H1 (cell line): Measurements from ENCODE around the gene KCTD2. TPM values are rescaled to one million over a fixed set of nuclear protein-coding genes. Genes with fewer than 3 reads are reported as not detected.

ENCODE experiments used
- CTCF ChIA-PET: fragments of 300-600 bp; sonication (Branson Sonifier 250); formaldehyde crosslinking; loops from one replicate; lab custom pipeline; 2021; ENCODE audit not compliant: partially characterized antibody; lab: Charles Lee
- POLR2A ChIA-PET: fragments of 300-600 bp; sonication (Branson Sonifier 250); formaldehyde crosslinking; loops from one replicate; lab custom pipeline; 2021; ENCODE audit warnings: inconsistent platforms; ENCODE audit not compliant: partially characterized antibody; lab: Charles Lee
- DNase-seq, 2 experiments: peaks; one replicate each; pipeline versions ENCODE4 v3.0.0 to v3.0.0-alpha.2; 2010 to 2022; ENCODE audit warnings: low spot score in 2 of 2, low read depth in 1 of 2, mixed read lengths in 1 of 2
- FAIRE-seq: peaks from 2 replicates; lab custom pipeline; 2011; peaks lifted over from hg19 to GRCh38; lab: Jason Lieb, UNC
- H2AFZ ChIP-seq: 2 replicates; pipeline ENCODE4 v1.8.1; 2012; ENCODE audit warnings: low read length, inconsistent platforms
- H2AK5ac ChIP-seq: 2 replicates; pipeline ENCODE4 v1.6.1; 2013; ENCODE audit warnings: low read depth, low read length
- H2BK120ac ChIP-seq: replicated peaks from 2 replicates; pipeline ENCODE3; 2013; ENCODE audit warnings: low read depth, low read length, inconsistent platforms
- H2BK12ac ChIP-seq: 2 replicates; pipeline ENCODE4 v1.6.1; 2013; ENCODE audit warnings: low read depth, low read length
- H2BK15ac ChIP-seq: 2 replicates; pipeline ENCODE4 v1.6.1; 2013; ENCODE audit warnings: low read length
- H2BK20ac ChIP-seq: 2 replicates; pipeline ENCODE4 v1.6.1; 2013; ENCODE audit warnings: low read length
- H2BK5ac ChIP-seq: 2 replicates; pipeline ENCODE4 v1.6.1; 2013; ENCODE audit warnings: low read depth, low read length
- H3K14ac ChIP-seq: 2 replicates; pipeline ENCODE4 v1.6.1; 2013; ENCODE audit warnings: inconsistent platforms; ENCODE audit not compliant: insufficient read length
- H3K18ac ChIP-seq: 2 replicates; pipeline ENCODE4 v1.6.1; 2013; ENCODE audit warnings: low read length; ENCODE audit errors: extremely low read depth
- H3K23ac ChIP-seq: 2 replicates; pipeline ENCODE4 v1.6.1; 2013; ENCODE audit warnings: inconsistent platforms; ENCODE audit not compliant: insufficient read length
- H3K23me2 ChIP-seq: 2 replicates; pipeline ENCODE4 v1.6.1; 2013; ENCODE audit warnings: low read depth, low read length
- H3K27ac ChIP-seq: 2 replicates; pipeline ENCODE4 v1.6.1; 2011; ENCODE audit warnings: low read depth, low read length, inconsistent platforms
- H3K27me3 ChIP-seq, 4 experiments: replicated peaks in 1 of 4; 1 replicate in 1 of 4; 2 replicates in 3 of 4; pipeline versions ENCODE4 v1.6.1 to v1.8.1; 2011 to 2013; ENCODE audit warnings: low read length in 3 of 4, mild to moderate bottlenecking in 3 of 4, inconsistent platforms in 2 of 4, mixed read lengths in 2 of 4, moderate library complexity in 1 of 4; ENCODE audit not compliant: control insufficient read depth in 3 of 4, insufficient read depth in 3 of 4; ENCODE audit errors: extremely low read depth in 1 of 4
- H3K36me3 ChIP-seq, 4 experiments: 2 replicates each; pipeline versions ENCODE4 v1.6.1 to v1.8.1; 2011 to 2013; ENCODE audit warnings: mild to moderate bottlenecking in 4 of 4, low read length in 3 of 4, moderate library complexity in 2 of 4, control low read depth in 1 of 4, inconsistent platforms in 1 of 4; ENCODE audit not compliant: insufficient read depth in 4 of 4, control insufficient read depth in 2 of 4
- H3K4ac ChIP-seq: replicated peaks from 2 replicates; pipeline ENCODE3; 2013; ENCODE audit warnings: low read length, low read depth, mixed read lengths, inconsistent platforms; ENCODE audit not compliant: insufficient read length
- H3K4me1 ChIP-seq, 4 experiments: replicated peaks in 1 of 4; 1 replicate in 1 of 4; 2 replicates in 3 of 4; pipeline versions ENCODE4 v1.6.1 to v1.8.1; 2011 to 2013; ENCODE audit warnings: low read length in 3 of 4, inconsistent platforms in 2 of 4, mixed read lengths in 1 of 4; ENCODE audit not compliant: insufficient read depth in 4 of 4, control insufficient read depth in 3 of 4
- H3K4me2 ChIP-seq, 2 experiments: 2 replicates each; pipeline versions ENCODE4 v1.6.1 to v1.8.1; 2011 to 2013; ENCODE audit warnings: low read depth in 2 of 2, low read length in 2 of 2, control low read depth in 1 of 2, inconsistent platforms in 1 of 2, mild to moderate bottlenecking in 1 of 2; ENCODE audit not compliant: insufficient read depth in 1 of 2
- H3K4me3 ChIP-seq, 4 experiments: fragments of 200-600, 300-600 bp in 1 of 4; sonication (generic), shearing (Covaris generic), sonication (Bioruptor Twin) in 1 of 4; 2 replicates each; pipeline versions ENCODE4 v1.5.1 to v1.8.1; 2011 to 2016; ENCODE audit warnings: low read length in 4 of 4, low read depth in 3 of 4, control low read depth in 2 of 4, inconsistent platforms in 2 of 4, mild to moderate bottlenecking in 2 of 4, mixed read lengths in 1 of 4, moderate library complexity in 1 of 4; ENCODE audit not compliant: insufficient read depth in 2 of 4; ENCODE audit errors: extremely low read depth in 1 of 4
- H3K56ac ChIP-seq: replicated peaks from 2 replicates; pipeline ENCODE3; 2013; ENCODE audit warnings: low read depth, mild to moderate bottlenecking, mixed read lengths, low read length, inconsistent platforms; ENCODE audit not compliant: insufficient read length
- H3K79me1 ChIP-seq: 2 replicates; pipeline ENCODE4 v1.6.1; 2013; ENCODE audit warnings: low read depth, low read length, control low read depth
- H3K79me2 ChIP-seq, 2 experiments: 2 replicates each; pipeline versions ENCODE4 v1.6.1 to v1.8.1; 2012 to 2013; ENCODE audit warnings: low read length in 2 of 2, mild to moderate bottlenecking in 2 of 2, inconsistent platforms in 1 of 2; ENCODE audit not compliant: insufficient read depth in 2 of 2, control insufficient read depth in 1 of 2
- H3K9ac ChIP-seq, 4 experiments: replicated peaks in 1 of 4; 1 replicate in 1 of 4; 2 replicates in 3 of 4; pipeline versions ENCODE4 v1.6.1 to v1.8.1; 2011 to 2013; ENCODE audit warnings: low read depth in 3 of 4, low read length in 3 of 4, control low read depth in 2 of 4, mild to moderate bottlenecking in 2 of 4, moderate library complexity in 2 of 4, inconsistent platforms in 1 of 4; ENCODE audit errors: extremely low read depth in 1 of 4
- H3K9me3 ChIP-seq, 2 experiments: 2 replicates each; pipeline versions ENCODE4 v1.6.1 to v1.8.1; 2012 to 2013; ENCODE audit warnings: mild to moderate bottlenecking in 2 of 2, moderate library complexity in 2 of 2, control low read depth in 1 of 2, inconsistent platforms in 1 of 2, low read depth in 1 of 2, low read length in 1 of 2, mixed read lengths in 1 of 2; ENCODE audit not compliant: insufficient read depth in 2 of 2
- H4K20me1 ChIP-seq, 2 experiments: replicated peaks in 1 of 2; 2 replicates each; pipeline versions ENCODE3 to v1.8.1; 2011 to 2013; ENCODE audit warnings: inconsistent platforms in 2 of 2, low read length in 2 of 2, mild to moderate bottlenecking in 1 of 2; ENCODE audit not compliant: insufficient read depth in 2 of 2, control insufficient read depth in 1 of 2
- H4K5ac ChIP-seq: 2 replicates; pipeline ENCODE4 v1.6.1; 2013; ENCODE audit warnings: low read length, low read depth, mixed read lengths, inconsistent platforms; ENCODE audit not compliant: insufficient read length
- H4K8ac ChIP-seq: 2 replicates; pipeline ENCODE4 v1.8.0; 2013; ENCODE audit warnings: mild to moderate bottlenecking, moderate library complexity, low read length, inconsistent platforms; ENCODE audit not compliant: insufficient read depth; ENCODE audit errors: extremely low read depth
- H4K91ac ChIP-seq: replicated peaks from 2 replicates; pipeline ENCODE3; 2013; ENCODE audit warnings: low read length, mixed read lengths, inconsistent platforms; ENCODE audit not compliant: insufficient read length
- ASH2L ChIP-seq: fragments of 200-600, 300-600 bp; sonication (generic); IDR thresholded peaks from one replicate; pipeline ENCODE4 v1.7.1; 2017; ENCODE audit warnings: low read length
- BRCA1 ChIP-seq: IDR thresholded peaks from 2 replicates; pipeline ENCODE4 v1.6.1; 2012; ENCODE audit warnings: low read depth, low read length, improper control_type of control experiment
- KDM1A ChIP-seq: fragments of 200-600, 300-600 bp; sonication (generic); IDR thresholded peaks from 2 replicates; pipeline ENCODE4 v1.7.1; 2016; ENCODE audit warnings: mild to moderate bottlenecking, low read length, borderline replicate concordance
- MAFK ChIP-seq: IDR thresholded peaks from 2 replicates; pipeline ENCODE4 v1.6.1; 2012; ENCODE audit warnings: low read depth, mild to moderate bottlenecking, improper control_type of control experiment, low read length
- NRF1 ChIP-seq: IDR thresholded peaks from 2 replicates; pipeline ENCODE4 v1.6.1; 2011; ENCODE audit warnings: mild to moderate bottlenecking, low read depth, low read length, improper control_type of control experiment
- RNF2 ChIP-seq: fragments of 200-900, 300-1000 bp; sonication (generic); IDR thresholded peaks from 2 replicates; pipeline ENCODE4 v1.7.1; 2016; ENCODE audit warnings: borderline replicate concordance, low read depth, mild to moderate bottlenecking, antibody characterized with exemption, low read length; ENCODE audit not compliant: poor library complexity, severe bottlenecking; ENCODE audit errors: missing control alignments
- WGBS, 2 experiments: shearing (Covaris generic) in 1 of 2; methylation state at CpG; one replicate each; pipeline versions ENCODE4 v1.1.6 to v1.1.7; 2013 to 2015; ENCODE audit warnings: low lambda C conversion rate in 2 of 2, mixed read lengths in 2 of 2, inconsistent platforms in 1 of 2, low coverage in 1 of 2, missing lambda C conversion rate in 1 of 2; ENCODE audit not compliant: insufficient replicate concordance in 2 of 2, insufficient coverage in 1 of 2, insufficient read length in 1 of 2; ENCODE audit errors: extremely low coverage in 1 of 2, missing lambda C conversion rate in 1 of 2; 5-methylcytosine and 5-hydroxymethylcytosine counted together
- polyA plus RNA-seq, 7 experiments: library from polyadenylated mRNA; depleted of rRNA in 3 of 7; stranded (reverse) in 5 of 7; unstranded in 2 of 7; fragments of >200 nt in 5 of 7; fragments of 200-250 nt in 2 of 7; gene quantifications; 1 replicate in 5 of 7; 2 replicates in 1 of 7; 4 replicates in 1 of 7; pipeline versions ENCODE4 v1.2.1 to v1.2.3, GENCODE V29; 2011 to 2013; ENCODE audit warnings: missing spikeins in 2 of 7, mixed read lengths in 2 of 7
- total RNA-seq: library from RNA; stranded (reverse); fragmentation: NEBNext Ultra II Directional; extraction: Animal tissue kit (Norgen Biotek cat#: 25700); gene quantifications from 2 replicates; pipeline ENCODE4 v1.2.1, GENCODE V29; 2021

KCTD2 gene
- total and polyA plus RNA-seq, 2 of the 8 experiments (the other 6 are each of a cell fraction or from before 2014, with no cell fraction given), result 33.7 to 36.8 TPM

- DNase-seq, result no peak
- H3K27me3 ChIP-seq, result no peaks in the 10 kb centered on the region
- peaks cover 0 to 3% of the 10 kb centered on the region in 2 experiments; a peak in 2 of 4 replicates for H3K9me3 ChIP-seq
- no peak overlapping the region for H3K27ac ChIP-seq
- TF ChIP-seq ASH2L, result no peak
- TF ChIP-seq NRF1, result no peak
- no peak for TF ChIP-seq RNF2
- 0 out of 2 replicates have a peak, but pooled peaks have one; percentile 18 for TF ChIP-seq MAFK
- TF ChIP-seq KDM1A, result no peak
- TF ChIP-seq BRCA1, result no peak
- TF ChIP-seq, all 59 proteins: peak for 1
- Histone ChIP-seq H2AFZ (no peak overlapping the region), H2BK5ac (no peak overlapping the region), H3K4me2 (no peak overlapping the region), H4K8ac (no peak overlapping the region), H3K4me1 (peaks cover 0 to 13% (median 8%) of the 10 kb centered on the region in 4 experiments; a peak in 6 of 7 replicates), H3K79me1 (peaks cover 5% of the 10 kb centered on the region), H3K14ac (no peak overlapping the region), H2BK120ac (no peak overlapping the region), H3K4ac (no peak overlapping the region), H3K56ac (no peak overlapping the region), H3K18ac (no peak overlapping the region), H2BK15ac (no peak overlapping the region), H3K23me2 (peaks cover 4% of the 10 kb centered on the region), H2BK20ac (no peak overlapping the region), H3K23ac (no peak overlapping the region), H3K4me3 (no peak overlapping the region), H2BK12ac (no peak overlapping the region), H4K20me1 (peaks cover 0 to 5% of the 10 kb centered on the region in 2 experiments), H3K36me3 (peaks cover 0 to 9% (median 4%) of the 10 kb centered on the region in 4 experiments; a peak in 5 of 8 replicates), H2AK5ac (no peak overlapping the region), H4K91ac (no peak overlapping the region), H3K9ac (0 out of 7 replicates have a peak overlapping the region, but pooled peaks of 1 of the 4 experiments have one; percentile 32), H3K79me2 (peaks cover 0 to 7% of the 10 kb centered on the region in 2 experiments; a peak in 2 of 4 replicates), H4K5ac (no peak overlapping the region)
- CTCF ChIA-PET, result interaction anchor here (0.9 to 6.8 kb wide), 5 partner anchors 10 to 34 kb away, joined by 3 to 60 read pairs (median 9); no protein-coding TSS in a partner anchor
- WGBS, 2 experiments, result 87% methylated on average over 12 of the region's 14 CpGs; no CpG with 5 or more reads in 1 of the 2 experiments
- POLR2A ChIA-PET, result interaction anchor here (0.6 to 1.5 kb wide), 6 partner anchors 8 to 684 kb away, joined by 3 to 5 read pairs (median 3); partner anchors contain the start of gene ARMC7
- no peak for FAIRE-seq
Measured at GRCh38 chr17:75096082-75096625, 49.1 kb downstream of the KCTD2 start.
